NCI-H345 (cell line): ENCODE measurements around the gene ELOB.

ENCODE experiments used
- DNase-seq: peaks from one replicate; lab custom pipeline; 2025; lab: John Stamatoyannopoulos, UW

Gene ELOB

DNA sequence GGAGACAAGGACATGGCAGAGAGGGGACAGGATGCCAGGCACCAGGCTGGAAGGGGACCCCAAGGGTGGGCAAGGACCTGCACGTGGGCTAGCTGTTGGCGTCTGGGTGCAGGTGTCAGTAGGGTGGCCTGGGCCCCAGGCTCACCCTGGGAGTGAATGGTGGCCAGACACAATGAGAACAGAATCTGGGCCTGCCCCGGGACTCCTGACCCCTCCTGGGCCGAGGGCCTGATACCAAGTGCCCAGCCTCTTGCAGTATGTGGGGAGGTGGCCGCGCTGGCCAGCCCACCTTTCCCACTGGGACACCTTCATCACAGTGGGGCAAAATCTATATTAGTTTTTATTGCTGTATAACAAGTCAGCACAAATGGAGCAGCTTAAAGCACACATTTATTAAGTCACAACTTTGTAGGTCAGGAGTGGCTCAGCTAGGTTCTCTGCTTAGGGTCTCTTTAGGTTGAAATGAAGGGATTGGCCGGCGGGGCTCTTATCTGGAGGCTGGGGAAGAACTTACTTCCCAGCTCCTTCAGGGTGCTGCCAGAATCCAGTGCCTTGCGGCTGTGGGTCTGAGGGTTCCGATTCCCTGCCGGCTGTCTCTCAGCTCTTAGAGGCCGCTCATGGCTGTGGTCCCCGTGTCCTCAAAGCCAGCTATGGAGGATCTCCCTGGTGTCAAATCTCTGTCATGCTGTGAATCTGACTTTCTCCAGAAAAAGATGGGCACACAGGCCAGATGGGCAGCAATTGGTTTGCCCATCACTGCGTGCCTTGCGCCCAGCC lies 6.7 kb upstream of the ELOB start:
- no peak for DNase-seq

DNA sequence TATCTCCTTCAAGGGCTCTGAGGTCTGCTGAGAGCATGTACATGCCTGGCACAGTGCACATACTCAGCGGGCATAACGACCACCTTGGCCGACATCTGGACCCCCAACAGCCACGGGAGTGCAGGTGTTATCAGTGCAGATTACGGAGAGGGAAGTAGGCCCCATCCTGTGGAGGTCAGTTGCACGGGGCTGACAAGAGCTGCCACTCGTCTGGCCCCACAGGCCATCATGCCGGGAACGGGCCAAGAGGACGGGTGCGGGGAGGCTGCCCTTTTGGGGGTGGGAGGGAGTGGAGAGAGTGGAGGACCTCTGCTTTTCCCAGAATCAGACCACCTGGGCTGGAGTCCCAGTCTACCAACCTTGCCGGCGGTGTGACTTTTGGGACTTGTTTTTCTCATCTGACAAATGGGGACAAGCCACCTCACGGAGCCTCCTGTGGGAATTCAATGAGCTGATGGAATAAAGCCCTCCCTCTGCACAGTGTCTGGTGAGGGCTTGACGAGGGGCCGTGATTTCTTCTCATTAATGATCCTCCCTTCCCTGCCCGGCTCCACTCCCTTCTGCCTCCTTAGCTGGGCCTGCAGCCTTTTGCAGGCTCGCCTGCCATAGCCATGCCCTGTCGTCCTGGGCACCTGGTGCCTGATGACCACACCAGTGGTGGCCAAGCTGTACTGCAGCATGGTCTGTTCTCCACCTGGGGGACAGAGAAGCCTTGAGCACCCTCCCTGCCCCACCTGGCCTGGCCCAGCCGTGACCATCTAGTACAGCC lies 5.7 kb upstream of the ELOB start:
- DNase-seq, result no peak

DNA sequence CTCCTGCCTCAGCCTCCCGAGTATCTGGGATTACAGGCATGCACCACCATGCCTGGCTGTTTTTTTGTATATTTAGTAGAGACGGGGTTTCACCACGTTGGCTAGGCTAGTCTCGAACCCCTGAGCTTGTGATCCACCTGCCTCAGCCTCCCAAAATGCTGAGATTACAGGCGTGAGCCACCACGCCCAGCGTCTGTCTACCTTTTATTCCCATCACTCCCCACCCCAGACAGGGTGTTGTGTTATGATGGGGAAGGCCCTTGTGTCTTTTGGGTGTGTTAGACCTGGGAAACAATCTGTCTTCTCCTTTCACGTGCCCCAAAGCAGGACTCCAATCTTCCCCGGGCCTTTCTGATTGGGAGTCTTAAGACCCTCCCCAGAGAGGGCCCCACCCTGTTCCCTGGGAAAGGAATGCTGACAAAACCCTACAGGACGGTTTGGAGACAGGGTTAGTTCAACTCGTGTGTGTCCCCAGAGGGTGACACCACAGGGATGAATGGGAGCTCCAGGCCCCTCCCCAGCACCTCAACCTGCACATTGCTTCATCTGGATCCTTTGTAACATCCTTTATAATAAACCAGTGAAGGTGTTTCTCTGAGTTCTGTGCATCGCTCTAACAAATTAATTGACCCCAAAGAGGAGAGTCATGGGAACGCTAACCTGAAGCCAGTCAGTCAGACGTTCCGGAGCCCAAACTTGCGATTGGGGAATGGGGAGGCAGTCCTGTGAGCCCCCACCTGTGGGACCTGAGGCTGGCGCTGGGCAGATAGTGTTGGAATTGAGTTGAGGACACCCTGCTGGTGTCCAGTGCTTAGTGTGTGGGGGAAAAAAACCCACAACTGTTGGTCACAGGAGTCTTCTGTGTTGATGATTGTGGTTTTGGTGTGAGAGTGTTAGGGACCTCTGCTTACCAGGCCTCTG lies 3.2 kb upstream of the ELOB start:
- no peak for DNase-seq

DNA sequence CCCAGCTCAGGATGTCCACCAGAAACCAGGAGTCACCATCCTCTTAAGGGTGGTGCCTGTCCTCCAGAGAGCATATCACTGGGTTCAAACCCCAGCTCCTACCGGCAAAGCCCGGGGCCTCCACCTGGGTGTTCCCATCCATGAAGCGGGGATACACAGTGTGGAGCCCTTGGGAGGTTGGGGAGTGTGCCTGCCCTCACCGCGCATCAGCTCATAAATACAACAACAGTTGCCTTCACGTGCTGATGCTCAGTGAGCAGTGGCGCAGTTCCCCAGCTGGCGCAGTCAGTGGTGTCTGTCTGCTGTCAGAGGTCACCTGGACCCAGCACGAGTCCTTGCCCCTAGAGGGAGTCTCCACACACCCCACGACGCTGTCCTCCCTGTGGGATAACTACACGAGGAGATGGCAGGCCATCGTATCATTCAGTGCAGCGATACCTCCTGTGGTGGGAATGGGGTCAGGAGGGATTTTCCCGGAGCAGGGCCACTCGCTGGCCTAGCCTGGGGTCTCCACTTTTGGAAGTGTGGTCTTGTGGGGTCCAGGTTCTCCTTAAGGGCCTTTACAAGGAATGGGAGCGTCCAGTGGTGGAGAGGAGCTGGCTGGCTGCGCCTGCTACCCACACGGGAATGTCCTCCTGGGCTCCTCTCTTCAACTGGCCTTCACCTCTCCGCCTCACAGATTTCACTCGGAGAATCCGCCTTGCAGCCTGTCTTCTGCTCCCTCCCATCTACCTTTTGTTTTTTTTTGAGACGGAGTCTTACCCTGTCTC lies 2.3 kb upstream of the ELOB start:
- no peak for DNase-seq

DNA sequence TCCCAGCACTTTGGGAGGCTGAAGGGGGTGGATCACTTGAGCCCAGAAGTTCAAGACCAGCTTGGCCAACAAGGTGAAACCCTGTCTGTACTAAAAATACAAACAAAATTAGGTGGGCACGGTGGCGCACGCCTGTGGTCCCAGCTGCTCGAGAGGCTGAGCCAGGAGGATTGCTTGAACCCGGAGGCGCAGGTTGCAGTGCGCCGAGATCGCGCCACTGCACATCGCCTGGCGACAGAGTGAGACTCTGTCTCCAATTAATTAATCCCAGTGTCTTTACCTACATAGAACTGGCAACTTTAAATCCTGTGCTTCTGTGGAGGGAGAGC lies 1.5 kb upstream of the ELOB start:
- DNase-seq, result no peak

DNA sequence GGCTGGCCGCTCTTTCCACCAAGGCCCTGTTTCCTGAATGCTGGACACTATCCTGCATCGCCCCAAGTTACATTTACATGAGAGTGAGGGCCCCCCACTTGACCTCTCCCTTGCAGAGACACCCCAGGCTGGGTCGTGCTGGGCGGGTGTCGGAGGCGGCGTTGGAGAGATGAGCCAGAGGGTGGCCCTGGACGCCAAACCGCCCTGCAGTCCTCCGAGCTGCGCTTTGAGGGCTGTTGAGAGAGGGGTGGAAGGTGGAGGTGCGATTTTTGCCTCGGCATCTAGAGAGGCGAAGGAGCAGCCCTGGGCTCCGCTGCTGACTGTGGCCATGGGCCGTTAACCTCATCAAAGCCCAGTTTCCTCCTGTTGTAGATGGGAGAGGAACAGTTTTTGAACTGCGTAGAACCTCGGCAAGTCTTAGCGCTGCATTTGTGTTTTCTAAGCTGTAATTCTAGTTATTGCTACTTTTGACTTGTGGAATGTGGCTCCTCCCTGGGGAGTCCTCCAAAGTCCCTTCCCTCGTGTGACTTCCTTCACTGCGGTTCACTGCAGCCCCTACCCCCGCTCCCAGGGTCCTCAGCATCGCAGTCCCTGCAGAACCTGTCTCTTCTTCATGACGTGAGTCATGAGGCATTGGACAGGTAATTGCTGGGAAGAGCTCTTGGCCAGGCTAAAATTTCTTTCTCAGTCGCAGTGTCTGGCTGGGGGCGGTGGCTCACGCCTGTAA lies 986 bp upstream of the ELOB start:
- no peak for DNase-seq

DNA sequence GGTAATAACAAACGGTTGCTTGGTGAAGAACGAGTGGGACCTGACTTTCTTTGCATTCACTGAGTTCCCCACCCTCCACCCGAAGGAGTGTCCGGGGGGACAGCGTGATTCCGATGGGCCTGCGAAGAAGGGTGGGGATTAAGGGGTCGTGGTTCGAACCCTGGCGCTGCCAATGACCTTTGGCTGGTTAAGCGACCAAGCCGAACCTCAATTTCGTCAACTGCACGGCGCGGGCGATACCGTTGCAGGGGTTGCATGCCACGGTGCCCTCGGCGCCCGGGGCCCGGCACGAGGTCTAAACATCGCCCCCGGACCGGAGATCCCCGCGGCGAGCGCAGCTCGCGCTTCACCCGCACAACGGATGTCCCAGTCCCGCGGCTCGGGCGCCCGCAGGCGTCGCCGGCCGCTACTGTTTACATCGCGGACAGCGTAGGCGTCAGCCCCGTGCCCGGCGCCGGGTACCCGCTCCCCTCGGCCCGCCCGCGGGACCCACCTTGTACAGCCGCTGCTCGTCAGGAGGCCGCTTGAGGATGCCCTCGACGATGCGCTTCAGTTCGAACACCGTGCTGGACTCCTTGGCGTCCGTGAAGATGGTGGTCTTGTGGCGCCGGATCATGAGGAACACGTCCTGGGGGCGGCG lies 460 bp downstream of the ELOB start:
- DNase-seq, result peak; percentile 34

DNA sequence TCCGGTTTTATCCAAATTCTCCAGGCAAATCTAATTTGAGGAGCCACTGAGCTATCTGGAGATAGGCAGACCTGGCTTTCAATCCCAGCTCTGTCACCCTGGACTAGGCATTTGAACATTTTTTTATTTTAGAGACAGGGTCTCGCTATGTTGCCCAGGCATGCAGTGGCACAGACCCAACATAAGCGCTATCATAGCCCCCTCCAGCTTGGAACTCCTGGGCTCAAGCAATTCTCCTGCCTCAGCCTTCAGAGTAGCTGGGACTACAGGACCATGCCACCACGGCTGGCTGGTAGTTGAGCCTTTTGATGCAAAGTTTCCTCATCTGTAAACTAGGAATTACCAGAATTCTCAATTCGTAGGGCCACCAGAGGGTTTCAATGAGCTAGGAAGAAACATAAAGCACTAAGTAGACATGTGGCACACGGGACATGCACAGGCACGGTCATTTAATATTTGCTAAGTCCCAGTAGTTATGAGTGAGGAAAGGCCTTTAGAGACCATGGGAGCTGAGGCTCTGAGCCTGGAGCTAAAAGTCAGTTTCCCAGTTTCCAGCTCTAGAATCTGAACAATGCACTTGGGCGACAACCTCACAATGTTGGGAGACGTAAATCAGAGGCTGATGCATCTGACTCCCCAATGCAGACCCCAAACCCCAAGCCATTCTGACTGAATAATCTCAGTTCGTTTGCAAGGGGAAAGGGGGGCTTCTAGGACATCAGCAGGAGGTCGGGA lies 1.1 kb downstream of the ELOB start:
- DNase-seq, result no peak

DNA sequence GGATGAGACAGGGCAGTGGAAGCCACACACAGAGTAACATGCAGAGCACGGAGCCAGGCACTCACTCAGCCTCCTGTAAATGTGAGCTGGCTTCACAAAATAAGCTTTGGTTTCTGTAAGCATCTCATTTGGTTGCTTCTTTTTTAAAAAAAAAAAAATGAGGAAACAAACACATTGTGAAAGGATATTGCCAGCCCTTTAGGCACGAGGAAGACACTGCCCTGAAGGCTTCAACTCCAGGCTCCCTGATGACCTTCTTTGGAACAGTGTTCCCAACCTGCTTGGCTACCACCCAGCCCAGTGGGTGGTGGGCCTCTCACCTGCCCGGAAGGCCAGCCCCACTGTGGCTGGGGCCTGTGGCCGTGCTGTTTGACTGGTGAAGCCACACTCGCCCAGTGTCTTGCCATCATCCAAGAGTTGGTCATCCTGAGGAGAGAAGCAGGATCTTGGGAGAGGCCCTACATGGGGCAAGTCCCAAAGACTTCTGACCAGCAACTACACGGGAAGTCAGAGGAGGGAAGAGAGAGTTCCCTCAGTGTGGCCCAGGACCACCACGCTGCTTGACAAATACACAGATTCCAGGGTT lies 1.9 kb downstream of the ELOB start:
- DNase-seq, result no peak

DNA sequence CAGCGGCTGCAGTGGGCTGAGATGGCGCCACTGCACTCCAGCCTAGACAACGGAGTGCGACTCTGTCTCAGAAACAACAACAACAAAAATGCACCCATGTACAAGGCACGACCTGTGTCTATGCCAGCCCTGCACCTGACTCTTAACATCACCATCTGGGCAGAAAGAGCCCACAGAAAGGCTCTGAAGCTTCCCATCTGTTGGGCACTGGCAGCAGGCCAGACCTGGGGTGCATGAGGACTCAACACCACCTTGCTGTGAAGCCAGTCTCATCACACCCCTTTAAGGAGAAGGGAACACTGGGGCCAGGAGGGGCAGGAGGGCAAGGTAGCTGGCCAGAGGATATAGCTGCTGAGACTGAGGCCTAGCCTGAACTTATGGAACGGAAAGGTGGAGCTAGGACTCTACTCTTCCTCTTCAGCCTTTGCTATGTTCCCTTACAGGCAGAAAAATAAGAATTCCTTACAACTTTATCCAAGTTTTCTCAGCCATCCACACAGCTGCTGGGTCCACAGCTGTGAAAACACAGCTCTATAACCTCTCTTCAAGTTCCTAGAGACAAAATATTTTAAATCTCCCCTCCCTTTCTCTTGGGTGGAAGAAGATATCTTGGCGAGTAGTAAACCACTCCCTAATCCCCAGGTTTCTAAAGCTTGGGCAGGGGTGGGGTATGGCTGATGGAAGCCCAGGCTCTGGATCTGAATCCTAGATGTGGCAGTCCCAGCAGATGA lies 2.8 kb downstream of the ELOB start:
- no peak for DNase-seq

DNA sequence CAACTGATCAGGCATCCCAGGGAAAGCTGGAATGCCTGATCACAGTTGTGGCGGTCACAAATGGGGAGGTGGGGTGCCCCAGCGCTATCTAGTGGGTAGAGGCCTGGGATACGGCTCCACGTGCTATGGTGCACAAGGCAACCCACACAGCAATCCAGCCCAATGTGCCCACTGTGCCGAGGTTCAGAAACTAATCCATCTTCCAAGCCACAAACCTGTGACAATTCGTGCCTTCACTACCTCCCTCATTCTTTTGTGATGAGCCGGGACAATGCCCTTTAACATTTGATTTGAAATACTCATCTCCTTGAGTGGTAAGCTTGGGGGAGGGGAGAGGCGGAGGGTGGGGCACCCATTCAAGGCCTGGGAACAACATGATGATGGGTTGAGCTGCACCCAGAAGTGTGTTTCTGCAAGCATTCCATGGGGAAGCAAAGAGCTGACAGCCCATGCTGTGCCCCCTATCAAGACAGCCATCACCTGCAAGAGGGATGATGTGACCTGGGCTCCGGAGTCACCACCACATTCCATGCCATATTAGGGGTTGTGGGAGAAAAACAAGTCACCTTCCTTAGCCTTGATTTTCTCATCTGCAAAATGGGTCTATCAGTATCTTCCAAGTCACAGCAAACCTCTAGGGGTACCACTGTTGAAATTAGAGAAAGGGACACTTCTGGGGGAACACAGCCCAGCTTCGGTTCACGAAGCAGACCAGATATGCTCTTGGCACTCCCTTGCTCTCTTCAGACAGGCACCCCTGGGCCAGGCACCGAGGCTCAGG lies 3.7 kb downstream of the ELOB start:
- DNase-seq, result no peak

DNA sequence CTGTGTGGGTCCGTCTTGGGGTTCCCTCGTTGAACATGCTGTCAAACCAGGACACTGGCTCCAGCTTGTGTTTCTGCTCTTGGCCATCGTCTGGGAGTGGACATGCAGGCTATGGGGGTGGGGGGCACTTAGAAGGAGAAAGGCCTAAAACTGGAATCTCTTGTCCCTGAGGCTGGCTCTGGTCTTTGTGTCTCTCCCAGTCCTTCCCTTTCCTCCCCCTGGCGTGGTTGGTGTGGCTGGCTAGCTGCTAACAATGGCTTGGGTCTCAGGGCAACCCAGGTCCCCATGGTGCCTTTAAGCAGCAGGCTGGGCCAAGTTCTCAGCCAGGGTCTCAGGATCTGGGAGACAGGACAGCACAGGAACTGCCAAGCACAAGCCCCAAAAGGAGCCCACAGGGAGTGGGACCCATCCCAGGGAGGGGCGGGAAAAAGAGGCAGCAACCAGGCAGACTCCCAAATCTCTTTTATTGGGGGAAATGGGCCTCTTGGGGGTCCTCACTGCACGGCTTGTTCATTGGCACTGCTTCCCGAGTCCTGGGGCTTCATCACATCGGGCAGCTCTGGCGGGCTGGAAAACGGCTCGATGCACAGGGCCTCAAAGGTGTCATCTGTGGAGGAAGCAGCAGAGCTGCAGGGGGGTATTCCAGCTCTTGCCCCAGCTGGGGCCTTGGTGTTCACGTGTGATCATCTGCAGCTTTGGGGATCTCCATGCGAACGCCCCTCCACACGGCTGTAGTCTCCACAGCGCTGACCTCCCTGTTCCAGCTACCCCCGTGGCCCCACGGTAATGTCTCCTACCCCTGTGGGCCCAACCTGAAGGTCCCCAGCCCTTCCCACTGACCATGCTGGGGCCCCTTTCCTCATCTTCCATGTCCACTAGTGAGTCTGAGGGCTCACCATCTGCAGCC lies 5.3 kb downstream of the ELOB start:
- DNase-seq, result no peak

DNA sequence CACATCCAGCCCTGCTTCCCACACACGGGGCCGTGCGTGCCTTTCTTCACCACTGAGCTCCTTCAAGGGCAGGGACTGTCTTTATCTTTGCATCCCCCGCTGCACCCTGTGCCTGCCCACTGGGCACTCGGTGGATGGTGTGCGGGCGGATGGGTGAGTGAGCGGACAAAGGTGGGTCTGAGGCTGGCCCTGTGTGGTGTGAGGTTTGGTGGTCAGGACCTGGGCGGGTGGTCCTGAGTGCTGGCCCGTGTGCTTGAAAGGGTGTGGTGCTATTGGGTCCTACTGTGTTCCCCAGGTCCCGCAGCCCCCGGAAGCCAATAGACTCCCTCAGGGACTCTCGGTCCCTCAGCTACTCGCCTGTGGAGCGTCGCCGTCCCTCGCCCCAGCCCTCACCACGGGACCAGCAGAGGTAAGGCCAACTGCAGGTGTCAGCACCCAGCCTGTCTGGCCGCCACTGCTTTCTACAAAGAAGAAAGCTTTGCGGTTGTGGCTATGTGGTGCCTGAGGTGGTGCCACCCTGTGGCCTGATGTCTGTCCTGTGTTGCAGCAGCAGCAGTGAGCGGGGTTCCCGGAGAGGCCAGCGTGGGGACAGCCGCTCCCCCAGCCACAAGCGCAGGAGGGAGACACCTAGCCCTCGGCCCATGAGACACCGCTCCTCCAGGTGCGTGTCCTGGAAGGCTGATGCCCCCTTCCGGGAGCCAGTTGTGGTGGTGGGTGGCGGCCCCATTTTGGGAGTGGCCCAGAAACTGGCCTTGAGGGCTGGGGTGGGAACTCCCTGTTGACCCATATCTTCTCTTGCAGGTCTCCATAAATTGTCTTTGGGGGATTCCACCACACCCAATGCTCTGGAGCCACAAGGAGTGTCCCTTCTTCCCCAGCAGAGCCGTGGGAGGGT lies 6.8 kb downstream of the ELOB start:
- no peak for DNase-seq

DNA sequence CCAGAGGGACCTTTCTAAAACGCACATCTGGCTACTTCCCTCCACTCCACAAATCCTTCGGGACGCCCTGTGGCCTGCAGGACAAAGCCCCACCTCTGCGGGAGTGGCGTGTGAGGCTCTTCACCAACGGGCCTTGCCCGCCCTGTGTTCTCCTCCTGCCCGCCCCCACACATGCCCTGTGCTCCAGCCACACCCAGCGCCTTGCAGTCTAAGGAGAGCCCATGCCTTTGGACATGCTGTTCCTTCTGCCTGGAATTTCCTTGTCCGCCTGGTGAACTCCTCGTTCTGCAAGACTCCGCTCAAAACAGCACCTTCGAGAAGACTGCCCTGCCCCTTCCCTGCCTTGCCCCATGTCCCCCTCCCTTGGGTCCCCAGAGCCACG lies 7.4 kb downstream of the ELOB start:
- no peak for DNase-seq

DNA sequence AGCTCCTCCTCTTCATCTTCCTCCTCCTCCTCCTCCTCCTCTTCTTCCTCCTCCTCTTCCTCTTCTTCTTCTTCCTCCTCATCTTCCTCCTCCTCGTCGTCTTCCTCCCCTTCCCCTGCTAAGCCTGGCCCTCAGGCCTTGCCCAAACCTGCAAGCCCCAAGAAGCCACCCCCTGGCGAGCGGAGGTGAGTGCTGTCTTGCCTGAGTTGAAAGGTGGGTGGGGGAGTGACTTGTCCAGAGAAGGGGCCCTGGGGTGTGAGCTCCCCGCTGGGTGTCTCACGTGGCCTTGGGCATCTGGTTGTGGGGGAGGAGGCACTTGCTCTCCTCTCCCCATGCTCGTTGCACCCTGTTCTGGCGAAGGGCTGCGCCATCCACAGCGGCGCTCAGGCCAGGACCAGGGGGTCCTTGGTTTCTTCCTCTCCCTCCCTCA lies 8.0 kb downstream of the ELOB start:
- DNase-seq, result no peak
